HUES6 (cell line): ENCODE measurements around the gene DENND6B.
A peak's percentile ranks its signal among the peaks of the same experiment; 100 is the strongest.

Experiments
- H3K27ac ChIP-seq: 2 replicates; pipeline ENCODE4 v1.7.0; 2013; ENCODE audit warnings: low read depth, mild to moderate bottlenecking, low read length, inconsistent platforms
- H3K27me3 ChIP-seq: 2 replicates; pipeline ENCODE4 v1.6.1; 2013; ENCODE audit warnings: low read length; ENCODE audit not compliant: control insufficient read depth, insufficient read depth
- H3K36me3 ChIP-seq: 2 replicates; pipeline ENCODE4 v1.6.1; 2013; ENCODE audit warnings: low read length; ENCODE audit not compliant: control insufficient read depth, insufficient read depth
- H3K4me1 ChIP-seq: 2 replicates; pipeline ENCODE4 v1.6.1; 2013; ENCODE audit warnings: low read length; ENCODE audit not compliant: control insufficient read depth, insufficient read depth
- H3K4me3 ChIP-seq: 2 replicates; pipeline ENCODE4 v1.5.1; 2013; ENCODE audit warnings: low read depth, low read length
- H3K9ac ChIP-seq: one replicate; pipeline ENCODE4 v1.6.1; 2013; ENCODE audit warnings: mild to moderate bottlenecking, low read length
- H3K9me3 ChIP-seq: 2 replicates; pipeline ENCODE4 v1.6.1; 2013; ENCODE audit warnings: low read depth, low read length; ENCODE audit not compliant: control insufficient read depth, insufficient read depth

DENND6B gene

GRCh38 chr22:50357222-50357621 is 30.4 kb upstream of the DENND6B start:
- Histone ChIP-seq H3K27me3 (no peaks in the 10 kb centered on the region), H3K27ac (no peak overlapping the region), H3K36me3 (peaks cover 15% of the 10 kb centered on the region), H3K9me3 (no peaks in the 10 kb centered on the region), H3K4me1 (peaks cover 3% of the 10 kb centered on the region; the same call in 1 of the 2 replicates), H3K9ac (no peak overlapping the region), H3K4me3 (no peak overlapping the region)

- Histone ChIP-seq H3K9ac (no peak overlapping the region), H3K4me1 (no peaks in the 10 kb centered on the region), H3K9me3 (no peaks in the 10 kb centered on the region), H3K36me3 (peaks cover 15% of the 10 kb centered on the region), H3K4me3 (no peak overlapping the region), H3K27me3 (no peaks in the 10 kb centered on the region), H3K27ac (no peak overlapping the region)
Measured at GRCh38 chr22:50356186-50356585, 29.4 kb upstream of the DENND6B start.

DNA sequence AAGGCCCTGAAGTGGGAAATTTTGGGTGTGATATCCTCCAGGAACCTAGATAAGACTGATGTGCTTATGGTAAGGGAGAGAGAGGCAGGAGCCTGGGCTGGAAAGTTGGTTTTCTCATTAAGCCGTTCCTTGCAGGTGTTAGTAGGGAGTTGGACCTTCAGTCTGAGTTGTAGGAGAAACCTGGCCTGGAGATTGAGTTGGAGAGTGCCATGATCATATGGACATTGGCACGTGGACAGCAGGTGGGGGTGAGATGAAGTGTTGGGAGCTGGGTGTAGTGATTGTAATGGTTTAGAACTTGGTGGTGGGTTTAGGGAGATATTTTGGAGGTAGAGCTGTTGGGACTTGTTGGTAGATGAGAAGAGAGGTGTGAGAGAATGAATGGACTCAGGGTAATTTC is 21.2 kb upstream of the DENND6B start:
- H3K36me3 ChIP-seq = peaks cover 8% of the 10 kb centered on the region; the same call in 1 of the 2 replicates
- no peak overlapping the region for H3K9ac ChIP-seq
- H3K27me3 ChIP-seq = no peaks in the 10 kb centered on the region
- no peak overlapping the region for H3K4me3 ChIP-seq
- no peaks in the 10 kb centered on the region for H3K9me3 ChIP-seq
- no peak overlapping the region for H3K27ac ChIP-seq
- H3K4me1 ChIP-seq = no peaks in the 10 kb centered on the region

- H3K4me3 ChIP-seq = no peak overlapping the region
- no peaks in the 10 kb centered on the region for H3K4me1 ChIP-seq
- no peaks in the 10 kb centered on the region for H3K9me3 ChIP-seq
- no peak overlapping the region for H3K27ac ChIP-seq
- H3K36me3 ChIP-seq = peaks cover 4% of the 10 kb centered on the region; the same call in 1 of the 2 replicates
- no peaks in the 10 kb centered on the region for H3K27me3 ChIP-seq
- H3K9ac ChIP-seq = no peak overlapping the region
Measured at GRCh38 chr22:50347157-50347556, 20.3 kb upstream of the DENND6B start.

GRCh38 chr22:50346470-50346869 is 19.7 kb upstream of the DENND6B start:
- Histone ChIP-seq H3K36me3 (peaks cover 4% of the 10 kb centered on the region; the same call in 1 of the 2 replicates), H3K9me3 (no peaks in the 10 kb centered on the region), H3K9ac (no peak overlapping the region), H3K4me1 (no peaks in the 10 kb centered on the region), H3K4me3 (no peak overlapping the region), H3K27me3 (no peaks in the 10 kb centered on the region), H3K27ac (no peak overlapping the region)

DNA sequence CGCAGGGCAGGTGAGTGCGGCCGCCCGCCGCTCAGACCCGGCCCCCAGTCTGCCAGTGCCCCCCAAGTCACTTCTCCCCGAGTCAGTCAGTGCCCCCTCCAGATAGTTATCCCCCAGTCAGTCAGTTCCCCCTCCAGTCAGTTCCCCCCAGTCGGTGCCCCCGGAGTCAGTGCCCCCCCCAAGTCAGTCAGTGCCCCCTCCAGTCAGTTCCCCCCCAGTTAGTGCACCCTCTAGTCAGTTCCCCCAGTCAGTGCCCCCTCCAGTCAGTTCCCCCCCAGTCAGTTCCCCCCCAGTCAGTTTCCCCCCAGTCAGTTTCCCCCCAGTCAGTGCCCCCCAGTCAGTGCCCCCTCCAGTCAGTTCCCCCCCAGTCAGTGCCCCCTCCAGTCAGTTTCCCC is 16.7 kb upstream of the DENND6B start:
- Histone ChIP-seq H3K27me3 (no peaks in the 10 kb centered on the region), H3K27ac (0 out of 2 replicates have a peak overlapping the region, but pooled peaks have one; percentile 29), H3K4me1 (no peaks in the 10 kb centered on the region), H3K4me3 (peak overlapping the region; percentile 82), H3K9ac (peak overlapping the region; percentile 76), H3K36me3 (peaks cover 4% of the 10 kb centered on the region; the same call in 1 of the 2 replicates), H3K9me3 (no peaks in the 10 kb centered on the region)

DNA sequence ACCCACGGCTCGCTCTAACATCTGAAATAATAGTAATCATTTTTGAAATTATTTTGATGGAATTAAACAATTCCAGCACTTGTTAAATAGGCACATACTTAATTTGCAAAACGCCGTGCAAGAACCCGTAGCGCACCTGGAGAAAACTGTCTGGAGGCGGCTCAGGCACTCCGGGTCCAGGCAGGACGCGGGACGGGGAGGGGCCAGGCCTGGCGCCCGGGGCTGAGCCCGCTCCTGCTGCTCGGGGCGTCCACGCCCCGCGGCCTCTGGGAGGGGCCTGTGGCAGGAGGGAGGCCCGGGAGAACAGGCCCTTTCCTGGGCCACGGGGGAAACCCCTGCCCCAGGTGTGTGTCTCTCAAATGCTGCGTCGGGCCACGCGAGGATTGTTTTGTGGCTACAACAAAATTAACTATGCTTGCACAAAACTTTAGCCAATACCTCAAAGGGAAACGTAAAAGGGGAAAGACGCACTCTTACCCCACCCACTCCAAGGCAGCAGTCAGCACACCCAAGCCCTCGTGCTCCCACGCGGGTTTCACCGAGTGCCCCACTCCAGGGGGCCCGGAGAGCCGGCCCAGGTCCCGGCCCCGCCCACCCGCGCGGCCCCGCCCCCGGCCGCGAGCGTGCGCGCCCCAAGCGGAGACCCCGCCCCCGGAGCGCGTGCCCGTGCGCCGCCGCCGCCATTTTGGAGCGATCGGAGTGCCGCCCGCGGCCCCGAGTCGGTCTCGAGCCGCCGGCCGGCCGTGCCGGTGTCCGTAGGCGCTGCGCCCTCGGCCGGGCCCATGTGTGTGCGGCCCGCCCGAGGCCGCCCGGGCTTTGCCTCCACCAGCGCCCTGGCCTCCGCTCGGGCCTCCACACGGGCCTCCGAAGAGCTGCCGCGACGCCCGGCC is 16.1 kb upstream of the DENND6B start, which contains the start of gene PPP6R2:
PPP6R2 (plus strand) TSS at position 677 of the 890 bp plus-strand sequence. CDS start 50,582 bp downstream, outside the sequence.
- peak within 1 kb of the TSS; percentile 49; the same call in 1 of the 2 replicates for H3K27ac ChIP-seq
- peaks cover 5% of the 10 kb centered on the region; the same call in 1 of the 2 replicates for H3K9me3 ChIP-seq
- H3K4me1 ChIP-seq = no peaks in the 10 kb centered on the region

GRCh38 chr22:50341977-50342650 is 15.3 kb upstream of the DENND6B start:
- Histone ChIP-seq H3K9ac (peak overlapping the region; percentile 74), H3K9me3 (peaks cover 6% of the 10 kb centered on the region; the same call in 1 of the 2 replicates), H3K36me3 (no peaks in the 10 kb centered on the region), H3K27me3 (no peaks in the 10 kb centered on the region), H3K27ac (no peak overlapping the region), H3K4me1 (no peaks in the 10 kb centered on the region), H3K4me3 (peak overlapping the region; percentile 82)

More for the DNA sequence above, 16.1 kb upstream of the DENND6B start, which contains the start of gene PPP6R2:
- Histone ChIP-seq H3K27me3 (no peaks in the 10 kb centered on the region), H3K9ac (peak within 1 kb of the TSS; percentile 76), H3K36me3 (peaks cover under 1% of the 10 kb centered on the region; the same call in 1 of the 2 replicates), H3K4me3 (peak within 1 kb of the TSS; percentile 82)

DNA sequence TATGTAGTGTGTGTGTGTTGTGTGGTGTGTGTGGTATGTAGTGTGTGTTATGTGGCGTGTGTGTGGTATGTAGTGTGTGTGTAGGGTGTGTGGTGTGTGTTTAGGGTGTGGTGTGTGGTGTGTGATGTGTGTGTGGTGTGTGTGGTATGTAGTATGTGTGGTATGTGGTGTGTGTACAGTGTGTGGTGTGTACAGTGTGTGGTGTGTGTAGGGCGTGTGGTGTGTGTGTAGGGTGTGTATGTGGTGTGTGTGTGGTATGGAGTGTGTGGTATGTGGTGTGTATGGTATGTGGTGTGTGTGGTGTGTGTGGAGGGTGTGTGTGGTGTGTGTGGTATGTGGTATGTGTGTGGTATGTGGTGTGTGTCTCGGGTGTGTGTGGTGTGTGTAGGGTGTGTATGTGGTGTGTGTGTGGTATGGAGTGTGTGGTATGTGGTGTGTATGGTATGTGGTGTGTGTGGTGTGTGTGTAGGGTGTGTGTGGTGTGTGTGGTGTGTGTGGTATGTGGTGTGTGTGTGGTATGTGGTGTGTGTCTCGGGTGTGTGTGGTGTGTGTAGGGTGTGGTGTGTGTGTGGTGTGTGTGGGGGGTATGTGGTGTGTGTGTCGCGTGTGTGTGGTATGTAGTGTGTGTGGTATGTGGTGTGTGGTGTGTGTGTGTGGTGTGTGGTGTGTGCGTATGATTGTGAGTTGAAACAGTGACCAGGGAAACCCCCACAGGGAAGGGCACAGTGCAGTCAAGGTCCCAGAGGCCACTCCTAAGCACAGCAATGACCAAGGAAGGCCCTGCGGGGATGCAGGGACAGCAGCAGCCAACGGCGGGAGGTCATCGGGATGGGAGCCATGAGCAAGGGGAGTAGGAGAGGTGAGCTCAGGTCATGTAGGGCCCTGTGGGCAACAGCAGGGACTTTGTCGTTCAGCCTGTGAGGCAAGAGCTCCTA is 13.4 kb upstream of the DENND6B start:
- H3K27me3 ChIP-seq = no peaks in the 10 kb centered on the region
- no peaks in the 10 kb centered on the region for H3K4me1 ChIP-seq
- no peak overlapping the region for H3K27ac ChIP-seq
- peaks cover 6% of the 10 kb centered on the region; the same call in 1 of the 2 replicates for H3K9me3 ChIP-seq
- H3K9ac ChIP-seq = no peak overlapping the region
- no peaks in the 10 kb centered on the region for H3K36me3 ChIP-seq
- no peak overlapping the region for H3K4me3 ChIP-seq

DNA sequence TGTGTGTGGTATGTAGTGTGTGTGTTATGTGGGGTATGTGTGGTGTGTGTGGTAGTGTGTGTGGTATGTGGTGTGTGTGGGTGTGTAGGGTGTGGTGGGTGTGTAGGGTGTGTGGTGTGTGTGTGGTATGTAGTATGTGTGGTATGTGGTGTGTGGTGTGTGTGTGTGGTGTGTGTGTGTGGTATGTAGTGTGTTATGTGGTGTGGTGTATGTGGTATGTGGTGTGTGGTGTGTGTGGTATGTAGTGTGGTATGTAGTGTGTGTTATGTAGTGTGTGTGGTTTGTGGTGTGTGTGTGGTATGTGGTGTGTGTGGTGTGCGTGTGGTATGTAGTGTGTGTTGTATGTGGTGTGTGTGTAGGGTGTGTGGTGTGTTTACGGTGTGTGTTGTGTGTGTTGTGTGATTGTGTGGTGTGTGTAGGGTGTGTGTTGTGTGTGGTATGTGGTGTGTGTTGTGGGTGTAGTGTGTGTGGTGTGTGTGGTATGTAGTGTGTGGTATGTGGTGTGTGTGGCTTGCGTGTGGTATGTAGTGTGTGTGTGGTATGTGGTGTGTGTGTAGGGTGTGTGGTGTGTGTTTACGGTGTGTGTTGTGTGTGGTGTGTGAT is 12.1 kb upstream of the DENND6B start:
- no peak overlapping the region for H3K27ac ChIP-seq
- no peak overlapping the region for H3K4me3 ChIP-seq
- no peaks in the 10 kb centered on the region for H3K36me3 ChIP-seq
- no peaks in the 10 kb centered on the region for H3K4me1 ChIP-seq
- no peaks in the 10 kb centered on the region for H3K27me3 ChIP-seq
- no peak overlapping the region for H3K9ac ChIP-seq
- peaks cover 6% of the 10 kb centered on the region; the same call in 1 of the 2 replicates for H3K9me3 ChIP-seq
